Measurements from ENCODE around the gene CDK5R1.

The CDK5R1 gene

DNA sequence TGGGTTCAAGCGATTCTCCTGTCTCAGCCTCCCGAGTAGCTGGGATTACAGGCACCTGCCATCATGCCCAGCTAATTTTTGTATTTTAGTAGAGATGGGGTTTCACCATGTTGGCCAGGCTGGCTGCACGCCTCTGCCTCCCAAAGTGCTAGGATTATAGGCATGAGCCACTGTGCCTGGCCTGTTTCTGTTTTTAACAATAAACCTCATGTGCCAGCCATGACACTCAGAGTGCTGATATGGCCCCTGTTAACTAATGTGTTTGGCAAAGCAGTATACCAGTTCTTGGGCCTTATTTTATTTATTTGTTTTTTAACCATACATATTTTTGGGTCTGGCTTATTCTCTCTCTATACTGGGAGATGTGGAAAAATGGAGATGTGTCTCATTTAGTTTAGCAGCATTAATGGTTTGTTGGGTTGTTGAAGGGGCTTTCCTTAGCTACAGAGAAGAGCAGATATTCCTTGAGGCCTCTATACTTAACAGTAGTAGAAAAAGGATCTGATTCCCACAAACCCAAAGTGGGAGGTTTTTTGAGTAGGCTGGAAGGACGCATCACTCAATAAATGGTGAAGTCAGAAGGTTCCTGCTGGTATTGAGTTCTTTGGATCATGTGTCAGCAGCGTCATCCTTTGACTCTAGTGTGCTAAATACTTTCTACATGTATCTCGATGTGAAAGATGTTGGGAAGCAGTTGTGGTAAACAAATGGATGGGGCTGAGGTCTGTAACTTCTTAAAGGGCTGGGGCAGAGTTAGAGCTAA, 16.2 kb upstream of the CDK5R1 start:
- FAIRE-seq (no peak), DNase-seq (ENCODE audit: insufficient read length, low spot score) (no peak)

DNA sequence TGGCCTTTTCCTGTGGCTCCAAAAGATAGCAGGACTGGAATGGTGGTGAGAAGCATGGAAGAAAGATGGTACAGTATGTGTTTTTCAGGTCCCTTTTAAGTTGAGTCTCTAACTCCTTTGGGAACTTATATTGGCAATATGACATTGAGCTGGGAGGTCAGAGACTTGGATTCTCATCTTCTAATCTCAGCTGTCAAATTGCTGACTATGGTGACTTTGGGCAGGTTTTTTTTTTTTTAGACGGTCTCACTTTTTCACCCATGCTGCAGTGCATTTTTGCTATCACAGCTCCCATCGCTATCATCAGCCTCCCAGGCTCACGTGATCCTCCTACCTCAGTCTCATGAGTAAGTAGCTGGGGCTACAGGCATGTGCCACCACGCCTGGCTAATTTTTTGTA, 15.1 kb upstream of the CDK5R1 start:
- no peak for DNase-seq (ENCODE audit: insufficient read length, low spot score)
- FAIRE-seq: no peak

DNA sequence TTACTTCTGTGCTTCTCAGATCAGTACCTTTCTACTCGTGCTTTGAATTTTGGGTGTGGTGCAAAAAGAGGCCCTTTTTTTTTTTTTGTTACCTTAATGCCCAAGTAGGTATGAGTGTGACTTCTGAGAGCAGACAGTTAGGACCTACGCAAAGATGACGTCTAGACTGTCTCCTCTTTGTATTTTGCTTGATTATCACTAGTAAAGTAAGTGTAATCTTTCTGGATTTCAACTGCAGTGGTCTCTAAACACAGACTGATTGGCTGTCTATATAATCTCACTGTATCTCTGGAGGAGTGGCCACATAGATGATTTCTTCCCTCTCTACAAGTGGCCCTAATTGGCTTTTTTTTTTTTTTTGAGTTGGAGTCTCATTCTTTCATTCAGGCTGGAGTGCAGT, 11.5 kb upstream of the CDK5R1 start:
- no peak for FAIRE-seq
- no peak for DNase-seq (ENCODE audit: insufficient read length, low spot score)

DNA sequence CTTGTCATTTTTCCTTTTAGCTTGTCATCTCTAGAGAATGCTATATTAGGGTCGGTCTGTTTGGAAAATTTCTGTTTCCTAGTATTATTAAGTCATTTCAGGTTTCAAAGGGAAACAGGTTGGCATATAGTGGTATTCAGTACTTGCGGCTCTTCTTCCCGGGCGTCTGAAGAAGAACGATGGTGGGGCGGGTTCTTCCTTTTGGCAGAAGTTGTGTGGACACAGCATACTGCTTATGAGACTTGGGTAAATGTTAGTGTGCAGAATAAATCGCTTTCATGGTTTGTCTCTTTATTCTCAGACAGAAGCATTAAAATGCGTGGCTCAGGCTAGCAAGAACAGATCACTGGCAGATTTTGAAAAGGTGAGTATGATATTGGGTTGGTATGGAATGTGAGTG, 9.6 kb upstream of the CDK5R1 start:
- no peak for FAIRE-seq
- DNase-seq (ENCODE audit: insufficient read length, low spot score): no peak

DNA sequence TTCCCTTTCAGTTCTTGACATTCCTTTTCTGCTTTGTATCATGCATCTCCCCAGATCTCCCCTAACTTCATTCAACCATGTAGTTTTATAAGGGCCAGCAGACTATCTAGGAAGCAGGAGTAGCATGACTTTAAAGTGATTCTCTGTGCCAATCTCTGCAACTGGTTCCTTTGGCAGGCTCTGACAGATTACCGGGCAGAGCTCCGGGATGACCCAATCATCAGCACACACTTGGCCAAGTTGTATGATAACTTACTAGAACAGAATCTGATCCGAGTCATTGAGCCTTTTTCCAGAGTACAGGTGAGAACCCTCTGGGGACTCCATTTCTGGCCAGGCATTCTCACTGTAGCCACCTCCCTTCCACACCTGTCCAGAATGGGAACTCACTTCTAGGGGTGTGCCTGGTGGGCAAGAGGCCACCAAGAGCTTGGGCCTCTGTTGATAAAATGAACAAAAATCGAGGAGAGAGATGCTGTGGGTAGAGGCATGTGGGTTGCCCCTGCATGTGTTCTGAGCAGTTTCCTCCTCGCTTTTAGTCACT, 7.6 kb upstream of the CDK5R1 start:
- DNase-seq (ENCODE audit: insufficient read length, low spot score) (no peak), FAIRE-seq (no peak)

DNA sequence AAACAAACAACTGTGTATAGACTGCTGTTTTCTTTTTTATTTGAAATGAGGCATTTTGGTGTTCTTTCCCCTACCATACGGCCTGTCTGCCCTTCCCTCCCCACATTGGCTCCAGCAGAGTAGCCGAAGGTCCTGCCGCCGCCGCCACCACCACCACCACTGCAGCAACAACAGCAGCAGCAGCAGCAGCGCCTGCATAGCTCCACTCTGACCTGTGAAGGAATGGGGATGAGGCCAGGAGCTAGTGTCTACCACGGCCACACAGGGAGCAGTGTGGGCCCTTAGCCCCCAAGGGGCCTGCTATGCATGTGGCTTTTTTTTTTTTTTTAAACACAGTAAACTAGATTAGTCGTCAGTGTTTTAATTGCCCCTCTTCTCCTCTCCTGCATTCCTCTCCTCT, 5.6 kb upstream of the CDK5R1 start:
- FAIRE-seq (no peak), DNase-seq (ENCODE audit: insufficient read length, low spot score) (no peak)

DNA sequence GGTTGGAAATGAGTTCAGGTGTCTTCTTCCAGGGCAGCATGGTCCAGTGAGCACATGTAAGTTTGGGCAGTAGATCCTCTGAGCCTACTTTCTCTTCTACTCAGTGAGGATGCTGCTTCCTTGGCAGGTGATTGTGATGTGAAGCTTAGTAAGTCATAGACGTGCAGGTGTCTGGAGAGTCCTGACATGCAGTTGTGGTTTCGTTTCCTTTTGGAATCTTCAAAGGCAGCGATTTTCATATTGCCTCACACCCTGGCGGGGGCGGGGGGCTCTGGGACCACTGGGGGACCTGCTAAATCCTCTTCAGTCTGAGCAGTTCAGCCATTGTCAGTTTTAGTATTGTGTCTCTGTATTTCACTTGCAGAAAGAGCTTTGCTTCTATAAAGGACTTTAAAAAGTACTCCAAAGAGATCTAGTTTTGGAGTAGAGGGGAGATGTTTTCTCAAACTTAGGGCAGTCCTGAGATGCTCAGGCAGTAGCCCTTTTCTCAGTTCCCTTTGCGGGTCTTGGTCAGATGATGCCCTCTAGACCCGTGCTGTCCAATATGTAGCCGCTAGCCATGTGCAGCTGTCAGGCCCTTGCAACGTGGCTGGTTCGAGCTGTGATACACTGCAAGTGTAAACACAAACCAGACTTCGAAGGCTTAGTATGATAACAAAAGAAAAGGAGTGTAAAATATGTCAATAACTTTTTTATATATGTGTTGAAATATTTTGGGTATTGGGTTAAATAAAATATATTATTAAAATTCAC, 4.0 kb upstream of the CDK5R1 start:
- no peak for FAIRE-seq
- DNase-seq (ENCODE audit: insufficient read length, low spot score): no peak

DNA sequence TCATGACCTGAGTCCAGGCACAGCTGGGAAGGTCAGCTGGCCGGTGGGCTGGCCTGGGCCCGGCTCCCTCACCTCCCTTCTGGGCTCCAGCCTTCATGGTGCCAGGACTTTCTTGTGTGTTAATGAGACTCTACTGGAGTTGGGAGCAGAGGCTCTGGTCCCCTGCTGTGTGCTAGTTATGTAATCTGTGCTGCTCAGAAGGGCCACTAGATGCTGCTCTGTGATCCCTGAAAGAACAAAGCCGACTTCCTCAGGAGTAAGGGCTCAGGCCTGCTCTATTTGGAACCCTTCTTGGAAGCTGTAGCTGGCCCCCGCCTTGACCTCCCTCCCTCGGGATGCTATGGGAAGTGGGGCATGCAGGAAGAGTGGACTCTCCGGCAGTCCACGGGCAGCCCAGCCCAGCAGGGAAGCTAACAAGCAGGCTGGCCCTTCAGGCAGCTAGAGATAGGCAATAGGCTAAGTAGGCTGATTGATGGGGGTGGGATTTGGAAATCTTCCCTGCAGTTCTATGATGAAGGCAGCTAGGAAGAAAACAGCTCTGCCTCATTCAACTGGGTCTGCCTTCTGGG, 3.3 kb upstream of the CDK5R1 start:
- peak; percentile 90 for FAIRE-seq
- peak; percentile 65 for DNase-seq (ENCODE audit: insufficient read length, low spot score)

DNA sequence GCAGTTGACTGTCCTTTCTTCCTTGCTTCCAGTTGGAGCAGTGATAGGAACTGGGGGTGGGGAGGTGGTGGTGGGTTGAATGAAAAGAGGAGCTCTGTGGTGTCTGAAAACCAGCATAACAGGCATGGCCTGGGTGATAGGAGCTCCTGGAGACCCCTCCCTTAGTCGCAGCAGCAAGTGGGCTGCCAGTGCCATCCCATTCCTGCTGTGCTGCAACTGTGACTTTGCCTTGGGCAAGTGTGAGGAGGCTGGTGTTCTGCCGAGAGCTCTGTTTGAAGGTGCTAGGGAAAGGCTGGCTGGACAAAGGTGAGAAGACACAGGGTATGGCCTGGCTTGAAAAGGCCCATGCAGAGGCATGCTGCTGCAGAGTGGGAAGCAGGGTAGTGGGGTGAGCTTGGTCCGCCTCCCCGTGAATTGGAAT, 2.7 kb upstream of the CDK5R1 start:
- no peak for DNase-seq (ENCODE audit: insufficient read length, low spot score)
- peak; percentile 18 for FAIRE-seq

DNA sequence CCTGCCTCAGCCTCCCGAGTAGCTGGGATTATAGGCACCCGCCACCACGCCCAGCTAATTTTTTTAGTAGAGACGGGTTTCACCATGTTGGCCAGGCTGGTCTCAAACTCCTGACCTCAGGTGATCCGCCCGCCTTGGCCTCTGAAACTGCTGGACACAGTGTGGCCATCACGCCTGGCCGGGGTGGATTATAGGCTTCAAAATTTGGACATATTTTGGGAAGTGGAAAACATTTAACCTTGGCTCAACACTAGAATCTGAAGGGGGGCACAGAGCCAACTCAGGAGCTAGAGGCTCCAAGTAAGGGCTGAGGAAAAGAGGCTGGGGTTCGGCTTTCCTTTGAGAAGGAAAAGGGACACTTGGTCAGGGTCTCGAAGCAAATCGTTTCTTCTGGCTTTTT, 2.2 kb upstream of the CDK5R1 start:
- no peak for DNase-seq (ENCODE audit: insufficient read length, low spot score)
- no peak for FAIRE-seq

DNA sequence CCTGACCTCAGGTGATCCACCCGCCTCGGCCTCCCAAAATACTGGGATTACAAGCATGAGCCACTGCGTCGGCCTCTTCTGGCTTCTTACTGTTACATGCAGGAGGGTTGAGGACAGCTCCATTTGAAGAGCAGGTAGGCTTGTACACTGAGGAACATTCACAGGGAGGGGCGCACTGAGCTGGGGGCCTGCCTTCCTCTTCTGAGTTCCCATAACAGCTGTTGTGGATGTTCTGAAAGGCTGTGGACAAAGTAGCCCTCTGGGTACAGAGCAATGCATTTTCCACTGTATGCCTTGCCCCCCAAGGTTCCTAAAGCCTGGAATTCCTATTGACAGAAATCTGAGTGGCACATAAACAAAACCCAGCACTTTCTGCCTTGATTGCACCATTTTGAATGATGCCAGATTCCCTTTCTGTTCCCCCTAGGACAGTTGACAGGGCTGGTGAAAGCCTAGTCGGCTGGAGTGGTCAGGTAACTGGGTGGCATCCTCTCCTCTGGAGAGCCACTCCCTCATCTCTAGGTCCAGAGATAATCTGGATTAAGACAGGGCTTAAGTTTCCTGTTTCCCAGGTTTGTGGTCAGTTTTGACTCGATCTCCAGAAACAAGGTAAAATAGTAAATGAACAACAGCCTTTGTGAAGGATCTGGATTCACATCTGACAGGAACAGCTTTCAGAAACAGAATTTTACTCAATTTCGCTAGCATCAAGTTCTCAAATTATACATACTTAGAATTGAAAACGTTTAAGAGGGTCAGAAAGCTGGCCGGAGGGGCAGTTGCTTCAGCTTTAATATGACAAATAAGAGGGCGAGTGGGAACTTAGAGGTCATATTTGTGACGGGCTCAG, 1.3 kb upstream of the CDK5R1 start:
- FAIRE-seq: peak; percentile 66
- DNase-seq (ENCODE audit: insufficient read length, low spot score): no peak

DNA sequence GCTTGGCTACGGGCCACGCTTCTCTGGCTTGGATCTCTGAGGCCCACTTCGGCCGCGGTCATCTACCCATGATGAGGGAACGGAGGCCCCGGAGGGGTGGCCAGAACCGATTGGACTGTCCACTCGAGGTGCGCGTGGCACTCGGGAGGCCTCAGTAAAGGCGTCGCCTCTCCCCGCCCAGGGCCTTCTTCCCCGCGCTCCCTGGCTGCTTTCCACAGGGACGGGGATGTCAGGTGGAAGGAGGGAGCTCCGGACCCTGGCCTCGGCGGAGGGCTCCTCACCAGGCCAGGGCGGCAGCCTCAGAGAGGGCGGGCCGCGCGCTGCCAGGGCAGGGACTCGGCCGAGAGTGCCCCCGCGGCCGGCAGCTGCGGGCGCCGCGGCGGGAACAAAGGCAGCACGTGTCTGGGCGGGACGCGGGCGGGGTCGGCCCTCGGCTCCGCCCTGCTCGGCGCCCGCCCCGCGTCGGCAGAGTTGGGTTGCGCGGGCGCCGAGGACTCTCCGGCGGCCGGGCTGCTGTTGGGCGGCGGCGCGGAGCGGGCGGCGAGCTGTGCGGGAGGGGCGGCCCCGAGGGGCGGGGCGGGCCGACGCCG, 587 bp upstream of the CDK5R1 start:
- peak; percentile 80 for DNase-seq (ENCODE audit: insufficient read length, low spot score)
- no peak for FAIRE-seq

DNA sequence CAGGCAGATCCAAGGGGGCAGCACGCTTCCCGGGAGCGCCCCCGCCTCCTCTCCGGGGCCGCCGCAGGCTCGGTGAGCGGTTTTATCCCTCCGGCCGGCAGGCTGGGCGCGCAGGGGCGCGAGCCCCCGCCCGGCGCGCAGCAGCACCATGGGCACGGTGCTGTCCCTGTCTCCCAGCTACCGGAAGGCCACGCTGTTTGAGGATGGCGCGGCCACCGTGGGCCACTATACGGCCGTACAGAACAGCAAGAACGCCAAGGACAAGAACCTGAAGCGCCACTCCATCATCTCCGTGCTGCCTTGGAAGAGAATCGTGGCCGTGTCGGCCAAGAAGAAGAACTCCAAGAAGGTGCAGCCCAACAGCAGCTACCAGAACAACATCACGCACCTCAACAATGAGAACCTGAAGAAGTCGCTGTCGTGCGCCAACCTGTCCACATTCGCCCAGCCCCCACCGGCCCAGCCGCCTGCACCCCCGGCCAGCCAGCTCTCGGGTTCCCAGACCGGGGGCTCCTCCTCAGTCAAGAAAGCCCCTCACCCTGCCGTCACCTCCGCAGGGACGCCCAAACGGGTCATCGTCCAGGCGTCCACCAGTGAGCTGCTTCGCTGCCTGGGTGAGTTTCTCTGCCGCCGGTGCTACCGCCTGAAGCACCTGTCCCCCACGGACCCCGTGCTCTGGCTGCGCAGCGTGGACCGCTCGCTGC, 832 bp downstream of the CDK5R1 start:
- DNase-seq (ENCODE audit: insufficient read length, low spot score): peak; percentile 37
- FAIRE-seq: peak; percentile 56

DNA sequence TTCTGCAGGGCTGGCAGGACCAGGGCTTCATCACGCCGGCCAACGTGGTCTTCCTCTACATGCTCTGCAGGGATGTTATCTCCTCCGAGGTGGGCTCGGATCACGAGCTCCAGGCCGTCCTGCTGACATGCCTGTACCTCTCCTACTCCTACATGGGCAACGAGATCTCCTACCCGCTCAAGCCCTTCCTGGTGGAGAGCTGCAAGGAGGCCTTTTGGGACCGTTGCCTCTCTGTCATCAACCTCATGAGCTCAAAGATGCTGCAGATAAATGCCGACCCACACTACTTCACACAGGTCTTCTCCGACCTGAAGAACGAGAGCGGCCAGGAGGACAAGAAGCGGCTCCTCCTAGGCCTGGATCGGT, 1.4 kb downstream of the CDK5R1 start:
- no peak for FAIRE-seq
- DNase-seq (ENCODE audit: insufficient read length, low spot score): no peak

DNA sequence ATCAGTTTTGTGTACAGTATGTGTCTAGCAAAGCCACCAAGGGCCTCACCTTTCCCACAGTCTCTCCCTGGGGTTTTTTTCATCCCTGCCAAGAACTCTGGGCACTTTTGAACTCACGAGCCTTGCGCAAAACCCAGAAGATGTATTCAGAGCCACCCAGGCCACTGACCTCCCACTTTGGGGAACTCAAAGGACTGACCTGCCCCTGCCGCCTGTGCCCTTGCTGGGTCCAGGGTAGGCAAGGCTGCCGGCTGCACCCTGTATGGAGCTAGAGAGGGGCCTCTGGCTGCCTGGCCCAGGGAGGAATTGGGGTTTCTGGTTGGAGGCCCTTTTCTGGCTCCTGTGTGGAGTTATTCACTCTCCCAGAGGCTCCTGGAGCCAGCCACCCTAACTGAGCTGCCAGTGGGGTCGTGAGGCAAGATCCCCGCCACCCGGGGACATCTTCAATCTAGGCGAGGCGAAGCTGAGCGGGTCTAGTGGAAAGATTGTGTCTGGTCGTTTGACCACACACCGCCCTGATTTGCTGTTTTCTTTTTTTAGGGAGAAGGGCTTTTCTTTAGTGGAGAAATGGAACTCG, 1.9 kb downstream of the CDK5R1 start:
- FAIRE-seq (peak; percentile 40), DNase-seq (ENCODE audit: insufficient read length, low spot score) (no peak)

DNA sequence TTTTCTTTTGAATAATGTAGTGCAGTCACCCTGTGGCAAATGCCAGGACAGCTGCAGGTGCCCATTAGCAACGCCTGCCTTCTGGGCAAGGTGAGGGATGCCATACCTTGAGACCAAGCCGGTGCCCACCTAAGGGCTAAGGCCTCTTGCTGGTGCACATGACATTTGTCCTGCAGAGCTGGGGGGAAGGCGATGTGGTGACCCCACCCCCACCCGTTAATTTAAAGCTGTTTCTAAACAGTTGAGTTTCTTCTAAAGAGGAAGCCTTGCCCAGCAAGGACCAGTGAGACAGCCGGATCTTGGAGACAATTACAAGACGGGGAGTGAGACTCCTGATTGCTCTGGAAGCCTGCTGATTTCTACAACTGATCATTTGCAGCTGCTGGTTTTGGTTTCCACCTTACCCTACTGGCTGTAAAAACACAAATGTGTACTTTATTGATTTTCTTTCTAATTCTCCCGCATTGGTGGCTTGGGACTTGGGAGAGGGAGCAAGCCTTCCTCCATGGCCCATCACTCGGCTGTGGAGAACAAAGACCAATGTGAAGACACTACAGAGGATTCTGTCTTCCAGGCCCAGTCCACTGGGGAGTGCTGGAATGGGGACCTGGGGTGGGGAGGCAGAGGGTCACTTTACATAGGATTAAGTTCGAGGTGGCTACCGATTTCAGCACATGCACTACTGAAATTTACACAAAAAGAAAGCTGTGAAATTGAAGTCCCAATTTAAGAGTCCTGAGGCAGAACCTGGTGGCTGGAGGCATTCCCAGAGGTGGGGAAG, 2.7 kb downstream of the CDK5R1 start:
- DNase-seq (ENCODE audit: insufficient read length, low spot score): no peak
- FAIRE-seq: peak; percentile 88

DNA sequence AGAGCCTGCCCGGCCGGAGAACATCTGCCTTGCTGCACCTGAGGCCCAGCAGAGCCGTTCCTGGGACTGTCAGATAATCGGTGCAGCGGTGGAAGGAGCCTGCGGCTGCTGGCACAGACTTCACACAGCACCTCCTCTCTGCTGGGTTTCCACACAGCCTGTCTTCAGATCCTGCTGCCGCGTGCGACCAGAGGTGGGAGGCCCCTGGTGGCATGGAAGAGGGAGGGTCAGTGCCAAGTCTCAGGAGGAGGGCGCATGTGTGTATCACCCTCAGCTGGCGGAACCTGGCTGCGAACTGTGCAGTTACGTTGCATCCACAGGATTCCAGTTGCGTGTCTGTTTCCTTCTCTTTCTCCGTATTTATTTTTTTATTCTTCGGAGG, 3.3 kb downstream of the CDK5R1 start:
- DNase-seq (ENCODE audit: insufficient read length, low spot score) (no peak), FAIRE-seq (peak; percentile 14)

DNA sequence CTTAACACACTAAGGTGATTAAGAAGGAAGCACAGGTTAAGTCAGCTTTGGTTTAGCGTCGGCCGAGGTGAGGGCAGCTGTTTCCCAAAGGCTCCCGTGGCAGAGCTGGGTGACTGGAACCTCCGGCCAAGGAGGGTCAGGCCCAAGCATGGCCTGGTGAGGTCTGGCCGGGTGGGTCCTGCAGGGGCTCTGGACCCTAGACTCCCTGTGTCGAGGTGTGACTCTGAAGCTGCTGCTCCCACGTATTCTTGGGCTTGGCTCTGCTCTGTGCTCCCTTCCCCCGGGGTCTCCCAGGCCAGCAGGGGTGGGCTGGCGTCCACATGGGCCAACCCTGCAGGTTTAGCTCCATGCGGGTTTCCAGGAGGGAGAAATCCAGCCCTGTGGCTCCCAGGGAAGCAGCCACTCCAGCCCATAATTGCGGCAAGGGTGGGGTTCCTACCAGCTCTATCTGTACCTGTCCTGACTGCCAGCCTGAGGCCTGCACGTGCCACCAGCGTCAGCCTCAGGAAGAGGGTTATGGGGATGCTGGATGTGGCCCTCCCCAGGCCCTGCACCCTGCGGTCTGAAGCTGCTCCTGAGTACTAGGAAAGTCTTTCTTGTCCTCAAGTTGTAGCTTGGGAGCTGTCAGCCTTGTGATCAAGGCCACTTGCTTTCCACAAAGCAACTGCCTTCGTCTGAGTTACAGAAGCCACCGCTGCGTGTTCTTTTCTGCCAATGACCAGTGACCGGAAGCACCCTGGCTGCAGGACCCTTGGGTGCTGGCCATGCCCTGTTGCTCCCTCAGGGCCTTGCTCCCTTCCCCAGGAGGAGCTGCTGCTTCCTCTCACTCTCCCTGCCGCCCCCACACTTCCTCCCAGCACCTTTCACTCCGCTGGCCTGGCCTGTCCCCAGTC, 4.8 kb downstream of the CDK5R1 start:
- FAIRE-seq (peak; percentile 4), DNase-seq (ENCODE audit: insufficient read length, low spot score) (no peak)
